ENCODE measurements around the gene LAMTOR1.

DNA sequence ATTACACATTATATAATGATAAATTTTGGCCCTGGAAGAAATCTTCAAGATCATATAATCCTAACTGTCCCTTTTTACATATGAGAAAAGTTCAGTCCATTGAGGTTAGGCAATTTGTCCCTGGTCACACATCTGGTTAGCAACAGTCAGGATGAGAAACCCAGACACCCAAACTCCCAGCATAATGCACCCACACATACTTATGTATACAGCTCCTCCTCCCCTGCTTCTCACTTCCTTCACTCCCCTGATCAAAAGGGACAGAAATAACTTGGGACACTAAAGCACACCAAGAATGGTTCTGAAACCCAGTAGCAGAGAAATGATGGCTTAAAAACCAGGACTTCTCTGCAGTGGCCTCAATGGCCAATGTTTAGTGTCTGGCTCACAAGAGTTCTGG is 33.9 kb downstream of the LAMTOR1 start:
- TF ChIP-seq CTCF (conservative IDR thresholded peaks at IDR 0.05; ENCODE audit: low read depth, low read length) = no peak
- TF ChIP-seq EZH2phosphoT487 (IDR thresholded peaks at IDR 0.05; ENCODE audit: borderline replicate concordance, low read length) = no peak
